ENCODE measurements around the gene SLC25A10. TPM values are rescaled to one million over a fixed set of nuclear protein-coding genes. Genes with fewer than 3 reads are reported as not detected.

The SLC25A10 gene
- total and polyA plus RNA-seq, 2 of the 8 experiments (the other 6 are each of a cell fraction or from before 2014, with no cell fraction given): 22.2 to 43.0 TPM

DNA sequence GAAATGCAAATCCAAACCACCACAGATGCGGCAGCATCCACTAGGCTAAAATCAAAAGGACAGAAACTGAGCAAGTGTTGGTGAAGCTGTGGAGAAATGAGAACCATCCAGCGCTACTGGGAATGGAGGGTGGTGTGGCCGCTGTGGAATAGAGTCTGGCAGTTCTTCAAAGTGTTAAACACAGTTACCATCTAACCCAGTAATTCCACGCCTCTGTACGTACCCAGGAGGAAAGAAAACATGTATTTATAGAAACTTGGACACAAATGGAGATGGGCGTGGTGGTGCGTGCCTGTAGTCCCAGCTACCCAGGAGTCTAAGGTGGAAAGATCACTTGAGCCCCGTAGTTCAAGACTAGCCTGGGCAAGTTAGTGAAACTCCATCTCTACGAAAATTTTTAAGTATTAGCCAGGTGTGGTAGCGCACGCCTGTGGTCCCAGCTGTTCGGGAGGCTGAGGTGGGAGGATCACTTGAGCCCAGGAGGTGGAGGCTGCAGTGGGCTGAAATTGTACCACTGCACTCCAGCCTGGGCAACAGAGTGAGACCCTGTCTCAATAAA is 11.6 kb downstream of the SLC25A10 start:
- H2AFZ ChIP-seq (ENCODE audit: low read length): no peak overlapping the region
- TF ChIP-seq HDAC6 (IDR thresholded peaks at IDR 0.05; ENCODE audit: low read depth, low read length) (no peak), TBP (IDR thresholded peaks at IDR 0.05; ENCODE audit: low read depth, low read length) (no peak), RNF2 (IDR thresholded peaks at IDR 0.05; ENCODE audit: borderline replicate concordance, low read depth, low read length, missing control alignments, poor library complexity, severe bottlenecking) (no peak), CHD1 (IDR thresholded peaks at IDR 0.05; ENCODE audit: low read depth, low read length) (no peak), KDM4A (IDR thresholded peaks at IDR 0.05; ENCODE audit: low read depth, low read length, severe bottlenecking) (no peak), CREB1 (IDR thresholded peaks at IDR 0.05) (no peak), CHD2 (IDR thresholded peaks at IDR 0.05; ENCODE audit: low read length) (no peak), TCF12 (IDR thresholded peaks at IDR 0.05; ENCODE audit: low read depth, low read length) (no peak), CBX8 (IDR thresholded peaks at IDR 0.05; ENCODE audit: borderline replicate concordance, low read depth, low read length) (no peak), CEBPB (IDR thresholded peaks at IDR 0.05; ENCODE audit: low read depth, low read length) (no peak), BCL11A (IDR thresholded peaks at IDR 0.05; ENCODE audit: low read depth in 2 of 2, low read length in 2 of 2) (no peak), NANOG (IDR thresholded peaks at IDR 0.05; ENCODE audit: insufficient read depth, low read depth, low read length, poor library complexity, severe bottlenecking) (no peak), NRF1 (IDR thresholded peaks at IDR 0.05; ENCODE audit: low read depth, low read length) (no peak), POLR2A (IDR thresholded peaks at IDR 0.05; ENCODE audit: control extremely low read depth in 1 of 2, low read depth in 2 of 2, low read length in 2 of 2) (no peak)

More for the DNA sequence above, 11.6 kb downstream of the SLC25A10 start:
- ChIA-PET POLR2A (ENCODE audit: partially characterized antibody) (interaction anchor here (0.6 to 25.9 kb wide), 6 partner anchors 15 to 146 kb away, joined by 3 to 348 read pairs (median 3); partner anchors contain the start of genes MRPL12 and SLC25A10), CTCF (ENCODE audit: partially characterized antibody) (interaction anchor here (0.8 to 1.6 kb wide), 2 partner anchors 83 to 146 kb away, joined by 3 to 4 read pairs; no protein-coding TSS in a partner anchor)
- H4K8ac ChIP-seq (ENCODE audit: extremely low read depth, insufficient read depth, low read length): no peak overlapping the region
- no peak overlapping the region for H3K27ac ChIP-seq (ENCODE audit: low read depth, low read length)
- no peak overlapping the region for H4K5ac ChIP-seq (ENCODE audit: insufficient read length, low read depth, low read length)
- H2AK5ac ChIP-seq (ENCODE audit: low read depth, low read length): no peak overlapping the region
- H3K27me3 ChIP-seq (replicated peaks in 1 of 4; ENCODE audit: control insufficient read depth in 3 of 4, extremely low read depth in 1 of 4, insufficient read depth in 3 of 4, low read length in 3 of 4): no peaks in the 10 kb centered on the region
- no peak overlapping the region for H3K4me2 ChIP-seq (ENCODE audit: insufficient read depth in 1 of 2, low read depth in 2 of 2, low read length in 2 of 2)
- H2BK120ac ChIP-seq (replicated peaks; ENCODE audit: low read depth, low read length): no peak overlapping the region
- no peaks in the 10 kb centered on the region; a peak in 1 of 8 replicates for H3K36me3 ChIP-seq (ENCODE audit: control insufficient read depth in 2 of 4, insufficient read depth in 4 of 4, low read length in 3 of 4)
- no peak overlapping the region for H4K91ac ChIP-seq (replicated peaks; ENCODE audit: insufficient read length, low read length)
- H3K79me2 ChIP-seq (ENCODE audit: control insufficient read depth in 1 of 2, insufficient read depth in 2 of 2, low read length in 2 of 2): no peaks in the 10 kb centered on the region
- H2BK5ac ChIP-seq (ENCODE audit: low read depth, low read length): no peak overlapping the region
- no peak overlapping the region for H3K14ac ChIP-seq (ENCODE audit: insufficient read length)
- no peak overlapping the region for H3K56ac ChIP-seq (replicated peaks; ENCODE audit: insufficient read length, low read depth, low read length)
- no peak overlapping the region for H2BK20ac ChIP-seq (ENCODE audit: low read length)
- DNase-seq (ENCODE audit: low read depth in 1 of 2, low spot score in 2 of 2): no peak
- H3K23ac ChIP-seq (ENCODE audit: insufficient read length): no peak overlapping the region
- no peak overlapping the region for H2BK12ac ChIP-seq (ENCODE audit: low read depth, low read length)
- no peaks in the 10 kb centered on the region for H3K9me3 ChIP-seq (ENCODE audit: insufficient read depth in 2 of 2, low read depth in 1 of 2, low read length in 1 of 2)
- no peaks in the 10 kb centered on the region for H3K79me1 ChIP-seq (ENCODE audit: low read depth, low read length)
- H3K9ac ChIP-seq (replicated peaks in 1 of 4; ENCODE audit: extremely low read depth in 1 of 4, low read depth in 3 of 4, low read length in 3 of 4): no peak overlapping the region
- H3K4me1 ChIP-seq (replicated peaks in 1 of 4; ENCODE audit: control insufficient read depth in 3 of 4, insufficient read depth in 4 of 4, low read length in 3 of 4): peaks cover 0 to 10% (median 3%) of the 10 kb centered on the region in 4 experiments; a peak in 5 of 7 replicates
- no peaks in the 10 kb centered on the region for H3K23me2 ChIP-seq (ENCODE audit: low read depth, low read length)
- FAIRE-seq: no peak
- H2BK15ac ChIP-seq (ENCODE audit: low read length): no peak overlapping the region; the same call in 1 of the 2 replicates
- no peak overlapping the region for H3K4ac ChIP-seq (replicated peaks; ENCODE audit: insufficient read length, low read depth, low read length)
- H3K18ac ChIP-seq (ENCODE audit: extremely low read depth, low read length): no peak overlapping the region
- 90% methylated on average over 12 of the region's 12 CpGs; no CpG with 5 or more reads in 1 of the 2 experiments for WGBS, 2 experiments (ENCODE audit: extremely low coverage in 1 of 2, insufficient coverage in 1 of 2, insufficient read length in 1 of 2, insufficient replicate concordance in 2 of 2, low coverage in 1 of 2, low lambda C conversion rate in 2 of 2, missing lambda C conversion rate in 1 of 2)
- H3K4me3 ChIP-seq (ENCODE audit: extremely low read depth in 1 of 4, insufficient read depth in 2 of 4, low read depth in 3 of 4, low read length in 4 of 4): no peak overlapping the region
- no peaks in the 10 kb centered on the region for H4K20me1 ChIP-seq (replicated peaks in 1 of 2; ENCODE audit: control insufficient read depth in 1 of 2, insufficient read depth in 2 of 2, low read length in 2 of 2)

All from H1 (cell line).